ENCODE data around the gene HCCS. TPM values are rescaled to one million over a fixed set of nuclear protein-coding genes. Genes with fewer than 3 reads are reported as not detected.

Gene HCCS
- total and polyA plus RNA-seq, 2 of the 13 experiments (the other 11 are each of a cell fraction or from before 2014, with no cell fraction given) = 15.4 to 16.7 TPM

DNA sequence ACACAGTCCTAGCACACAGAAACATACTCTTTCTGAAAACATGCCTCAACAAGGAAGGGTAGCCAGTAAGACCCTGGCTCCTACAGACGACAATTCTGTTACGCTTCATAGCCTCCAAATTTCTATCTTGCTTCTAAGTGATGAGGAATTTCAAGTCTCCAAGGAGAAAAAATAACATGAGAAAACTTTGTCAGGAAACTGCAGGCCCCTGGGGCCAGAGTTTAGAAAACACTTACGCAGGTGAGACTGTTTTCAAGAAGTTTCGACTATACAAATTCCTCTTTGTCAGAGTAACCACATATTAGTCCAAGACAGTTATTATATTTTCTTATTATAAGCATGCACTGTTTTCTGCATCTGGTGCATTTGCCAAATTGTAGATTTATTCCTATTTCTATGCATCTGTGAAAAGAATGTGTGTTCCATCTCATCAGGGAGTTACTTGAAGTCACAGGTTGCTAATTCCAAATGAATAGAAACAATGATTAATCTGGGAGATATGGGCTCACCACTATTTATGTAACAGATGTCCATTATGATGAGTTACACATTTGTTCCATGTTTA, 30.3 kb upstream of the HCCS start:
- Histone ChIP-seq H3K79me2 (ENCODE audit: insufficient read depth, low read length) (no peaks in the 10 kb centered on the region), H2AFZ (ENCODE audit: low read length) (no peak overlapping the region), H3K9me3 (ENCODE audit: low read length) (no peaks in the 10 kb centered on the region), H3K27ac (ENCODE audit: extremely low read length, insufficient read depth, low read length) (no peak overlapping the region), H3K4me1 (ENCODE audit: insufficient read depth, low read length) (no peaks in the 10 kb centered on the region), H3K27me3 (ENCODE audit: control insufficient read depth in 1 of 2, insufficient read depth in 2 of 2, low read length in 2 of 2) (no peaks in the 10 kb centered on the region), H3K4me2 (ENCODE audit: low read depth, low read length) (no peak overlapping the region), H3K9ac (ENCODE audit: insufficient read depth, low read depth, low read length) (no peak overlapping the region), H3K36me3 (replicated peaks in 1 of 2; ENCODE audit: control insufficient read depth in 1 of 2, insufficient read depth in 2 of 2, low read length in 2 of 2) (no peaks in the 10 kb centered on the region), H3K4me3 (replicated peaks in 1 of 3; ENCODE audit: insufficient read depth in 1 of 3, low read depth in 2 of 3, low read length in 3 of 3) (no peak overlapping the region), H4K20me1 (ENCODE audit: insufficient read depth, low read length) (no peaks in the 10 kb centered on the region)
- ATAC-seq = no peak
- 100% methylated on average over 4 of the region's 4 CpGs for WGBS (ENCODE audit: low lambda C conversion rate)
- no peak for DNase-seq (ENCODE audit: low spot score)
- intact Hi-C loops (cut with micrococcal nuclease; ENCODE audit: unreplicated experiment) = no loop called here
- ChIA-PET POLR2A (no interaction called here), CTCF (ENCODE audit: low intra/inter-chr PET ratio, low total read pairs) (no interaction called here)
- in situ Hi-C loops (cut with HindIII; ENCODE audit: extremely low pct_ligation_motif_present, low pct_unique_long_range_greater_than_20kb) = no loop called here
- no TSS peak for BruUV-seq (replicated peaks)
- FAIRE-seq = no peak
- no peak for TF ChIP-seq ZNF558 (CRISPR knock-in tag; IDR thresholded peaks at IDR 0.05; ENCODE audit: borderline replicate concordance)
- TF ChIP-seq SNAPC2 (CRISPR knock-in tag; IDR thresholded peaks at IDR 0.05) = no peak
- TF ChIP-seq CENPX (CRISPR knock-in tag; IDR thresholded peaks at IDR 0.05) = no peak

- Histone ChIP-seq H2AFZ (ENCODE audit: low read length) (no peak overlapping the region), H3K27ac (ENCODE audit: extremely low read length, insufficient read depth, low read length) (no peak overlapping the region), H3K79me2 (ENCODE audit: insufficient read depth, low read length) (no peaks in the 10 kb centered on the region), H3K4me2 (ENCODE audit: low read depth, low read length) (no peak overlapping the region), H3K9me3 (ENCODE audit: low read length) (no peaks in the 10 kb centered on the region), H3K27me3 (ENCODE audit: control insufficient read depth in 1 of 2, insufficient read depth in 2 of 2, low read length in 2 of 2) (no peaks in the 10 kb centered on the region), H3K4me1 (ENCODE audit: insufficient read depth, low read length) (no peaks in the 10 kb centered on the region), H3K9ac (ENCODE audit: insufficient read depth, low read depth, low read length) (no peak overlapping the region), H4K20me1 (ENCODE audit: insufficient read depth, low read length) (no peaks in the 10 kb centered on the region), H3K36me3 (replicated peaks in 1 of 2; ENCODE audit: control insufficient read depth in 1 of 2, insufficient read depth in 2 of 2, low read length in 2 of 2) (no peaks in the 10 kb centered on the region), H3K4me3 (replicated peaks in 1 of 3; ENCODE audit: insufficient read depth in 1 of 3, low read depth in 2 of 3, low read length in 3 of 3) (no peak overlapping the region)
- no peak for DNase-seq (ENCODE audit: low spot score)
- intact Hi-C loops (cut with micrococcal nuclease; ENCODE audit: unreplicated experiment) (no loop called here), in situ Hi-C loops (cut with HindIII; ENCODE audit: extremely low pct_ligation_motif_present, low pct_unique_long_range_greater_than_20kb) (no loop called here)
- no peak for ATAC-seq
- FAIRE-seq = no peak
- POLR2A ChIA-PET = no interaction called here
- CTCF ChIA-PET (ENCODE audit: low intra/inter-chr PET ratio, low total read pairs) = no interaction called here
- BruUV-seq (replicated peaks) = no TSS peak
- 73% methylated on average over 2 of the region's 2 CpGs for WGBS (ENCODE audit: low lambda C conversion rate)
- TF ChIP-seq ZNF746 (CRISPR knock-in tag; IDR thresholded peaks at IDR 0.05) (no peak), ZNF749 (CRISPR knock-in tag; IDR thresholded peaks at IDR 0.05; ENCODE audit: borderline replicate concordance) (no peak), ZNF292 (CRISPR knock-in tag; IDR thresholded peaks at IDR 0.05; ENCODE audit: borderline replicate concordance, low read depth) (no peak), XBP1 (CRISPR knock-in tag; IDR thresholded peaks at IDR 0.05) (no peak), NR2F6 (IDR thresholded peaks at IDR 0.05) (no peak), NR2F6 (CRISPR knock-in tag; IDR thresholded peaks at IDR 0.05) (no peak), MTA3 (CRISPR knock-in tag; IDR thresholded peaks at IDR 0.05) (no peak)
- TF ChIP-seq, protein P1, sequence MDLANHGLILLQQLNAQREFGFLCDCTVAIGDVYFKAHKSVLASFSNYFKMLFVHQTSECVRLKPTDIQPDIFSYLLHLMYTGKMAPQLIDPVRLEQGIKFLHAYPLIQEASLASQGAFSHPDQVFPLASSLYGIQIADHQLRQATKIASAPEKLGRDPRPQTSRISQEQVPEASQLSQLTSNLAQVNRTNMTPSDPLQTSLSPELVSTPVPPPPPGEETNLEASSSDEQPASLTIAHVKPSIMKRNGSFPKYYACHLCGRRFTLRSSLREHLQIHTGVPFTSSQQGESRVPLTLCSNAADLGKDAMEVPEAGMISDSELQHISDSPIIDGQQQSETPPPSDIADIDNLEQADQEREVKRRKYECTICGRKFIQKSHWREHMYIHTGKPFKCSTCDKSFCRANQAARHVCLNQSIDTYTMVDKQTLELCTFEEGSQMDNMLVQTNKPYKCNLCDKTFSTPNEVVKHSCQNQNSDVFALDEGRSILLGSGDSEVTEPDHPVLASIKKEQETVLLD (CRISPR knock-in tag; IDR thresholded peaks at IDR 0.05; ENCODE audit: low read depth) = no peak
- TF ChIP-seq, protein P2, sequence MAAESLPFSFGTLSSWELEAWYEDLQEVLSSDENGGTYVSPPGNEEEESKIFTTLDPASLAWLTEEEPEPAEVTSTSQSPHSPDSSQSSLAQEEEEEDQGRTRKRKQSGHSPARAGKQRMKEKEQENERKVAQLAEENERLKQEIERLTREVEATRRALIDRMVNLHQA (CRISPR knock-in tag; IDR thresholded peaks at IDR 0.05) = no peak
- TF ChIP-seq, protein P3, sequence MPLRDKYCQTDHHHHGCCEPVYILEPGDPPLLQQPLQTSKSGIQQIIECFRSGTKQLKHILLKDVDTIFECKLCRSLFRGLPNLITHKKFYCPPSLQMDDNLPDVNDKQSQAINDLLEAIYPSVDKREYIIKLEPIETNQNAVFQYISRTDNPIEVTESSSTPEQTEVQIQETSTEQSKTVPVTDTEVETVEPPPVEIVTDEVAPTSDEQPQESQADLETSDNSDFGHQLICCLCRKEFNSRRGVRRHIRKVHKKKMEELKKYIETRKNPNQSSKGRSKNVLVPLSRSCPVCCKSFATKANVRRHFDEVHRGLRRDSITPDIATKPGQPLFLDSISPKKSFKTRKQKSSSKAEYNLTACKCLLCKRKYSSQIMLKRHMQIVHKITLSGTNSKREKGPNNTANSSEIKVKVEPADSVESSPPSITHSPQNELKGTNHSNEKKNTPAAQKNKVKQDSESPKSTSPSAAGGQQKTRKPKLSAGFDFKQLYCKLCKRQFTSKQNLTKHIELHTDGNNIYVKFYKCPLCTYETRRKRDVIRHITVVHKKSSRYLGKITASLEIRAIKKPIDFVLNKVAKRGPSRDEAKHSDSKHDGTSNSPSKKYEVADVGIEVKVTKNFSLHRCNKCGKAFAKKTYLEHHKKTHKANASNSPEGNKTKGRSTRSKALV (CRISPR knock-in tag; IDR thresholded peaks at IDR 0.05) = no peak
- TF ChIP-seq, protein P4, sequence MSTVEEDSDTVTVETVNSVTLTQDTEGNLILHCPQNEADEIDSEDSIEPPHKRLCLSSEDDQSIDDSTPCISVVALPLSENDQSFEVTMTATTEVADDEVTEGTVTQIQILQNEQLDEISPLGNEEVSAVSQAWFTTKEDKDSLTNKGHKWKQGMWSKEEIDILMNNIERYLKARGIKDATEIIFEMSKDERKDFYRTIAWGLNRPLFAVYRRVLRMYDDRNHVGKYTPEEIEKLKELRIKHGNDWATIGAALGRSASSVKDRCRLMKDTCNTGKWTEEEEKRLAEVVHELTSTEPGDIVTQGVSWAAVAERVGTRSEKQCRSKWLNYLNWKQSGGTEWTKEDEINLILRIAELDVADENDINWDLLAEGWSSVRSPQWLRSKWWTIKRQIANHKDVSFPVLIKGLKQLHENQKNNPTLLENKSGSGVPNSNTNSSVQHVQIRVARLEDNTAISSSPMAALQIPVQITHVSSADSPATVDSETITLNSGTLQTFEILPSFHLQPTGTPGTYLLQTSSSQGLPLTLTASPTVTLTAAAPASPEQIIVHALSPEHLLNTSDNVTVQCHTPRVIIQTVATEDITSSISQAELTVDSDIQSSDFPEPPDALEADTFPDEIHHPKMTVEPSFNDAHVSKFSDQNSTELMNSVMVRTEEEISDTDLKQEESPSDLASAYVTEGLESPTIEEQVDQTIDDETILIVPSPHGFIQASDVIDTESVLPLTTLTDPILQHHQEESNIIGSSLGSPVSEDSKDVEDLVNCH (CRISPR knock-in tag; IDR thresholded peaks at IDR 0.05) = no peak
Observed at GRCh38 chrX:11081511-11081910, 29.6 kb upstream of the HCCS start.

Data from HepG2 (cell line).